ENCODE results near the gene NVL.

NVL gene

DNA sequence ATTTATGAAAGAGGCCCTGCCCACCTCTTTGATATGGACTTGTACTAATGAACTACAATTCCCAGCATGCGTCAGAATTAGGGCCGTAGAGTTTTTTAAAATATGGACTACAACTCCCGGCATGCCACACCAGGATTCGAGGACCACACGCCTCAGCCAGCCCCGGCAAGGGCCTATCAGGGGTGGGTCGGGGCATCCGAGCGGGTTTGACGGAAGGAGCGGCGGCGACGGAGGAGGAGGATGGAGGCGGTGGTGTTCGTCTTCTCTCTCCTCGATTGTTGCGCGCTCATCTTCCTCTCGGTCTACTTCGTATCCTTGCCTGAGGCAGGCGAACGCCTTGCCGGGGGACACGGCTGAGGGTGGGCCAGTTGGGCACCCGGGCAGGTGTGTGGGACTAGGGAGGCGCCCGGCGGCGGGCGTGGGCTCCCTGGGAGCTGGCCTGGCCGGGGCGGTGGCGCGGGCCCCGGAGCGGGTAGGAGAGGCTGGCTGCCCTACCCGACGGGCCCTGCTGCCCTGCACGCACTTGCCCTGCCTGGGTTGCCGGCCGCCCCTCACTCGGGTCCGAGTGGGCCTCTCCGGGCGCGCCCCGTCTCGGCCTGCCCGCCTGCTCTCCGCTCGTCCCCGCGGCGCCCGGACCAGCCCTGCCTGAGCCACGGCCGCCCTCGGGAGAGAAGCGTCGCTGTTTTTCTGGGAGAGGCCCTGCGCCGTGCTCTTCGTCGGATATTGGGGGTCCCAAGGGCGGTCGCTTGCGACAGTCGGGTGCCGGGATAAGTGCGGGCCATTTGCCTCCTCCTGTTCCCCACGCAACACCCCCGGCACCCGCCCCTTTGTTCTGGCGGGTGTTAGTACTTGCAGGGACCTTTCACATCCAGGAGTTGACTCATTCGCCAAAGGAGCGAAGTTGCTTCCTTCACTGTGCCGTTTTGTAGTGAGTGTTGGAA lies 27.0 kb upstream of the NVL start, which contains the start of gene CNIH4:
TSS of gene CNIH4 (plus strand) at position 195 of the 941 bp plus-strand sequence. CDS start at position 241, 46 bp downstream.
- TF ChIP-seq TAF1 (IDR thresholded peaks at IDR 0.05; ENCODE audit: low read depth) (peak; percentile 59), TEAD4 (IDR thresholded peaks at IDR 0.05) (no peak), EGR1 (IDR thresholded peaks at IDR 0.05) (no peak), RAD21 (IDR thresholded peaks at IDR 0.05; ENCODE audit: low read depth) (no peak), TCF12 (IDR thresholded peaks at IDR 0.05; ENCODE audit: low read depth) (peak; percentile 2), CEBPB (IDR thresholded peaks at IDR 0.05) (no peak), FOXM1 (IDR thresholded peaks at IDR 0.05; ENCODE audit: borderline replicate concordance, low read depth) (peak; percentile 98), NFIC (IDR thresholded peaks at IDR 0.05) (no peak), CREB1 (IDR thresholded peaks at IDR 0.05; ENCODE audit: low read depth) (0 out of 2 replicates have a peak, but pooled peaks have one; percentile 42), ZBTB7A (IDR thresholded peaks at IDR 0.05; ENCODE audit: low read depth) (no peak), EP300 (IDR thresholded peaks at IDR 0.05; ENCODE audit: borderline replicate concordance) (no peak), YY1 (IDR thresholded peaks at IDR 0.05; ENCODE audit: low read depth) (peak; percentile 76)
- TF ChIP-seq, protein P1, sequence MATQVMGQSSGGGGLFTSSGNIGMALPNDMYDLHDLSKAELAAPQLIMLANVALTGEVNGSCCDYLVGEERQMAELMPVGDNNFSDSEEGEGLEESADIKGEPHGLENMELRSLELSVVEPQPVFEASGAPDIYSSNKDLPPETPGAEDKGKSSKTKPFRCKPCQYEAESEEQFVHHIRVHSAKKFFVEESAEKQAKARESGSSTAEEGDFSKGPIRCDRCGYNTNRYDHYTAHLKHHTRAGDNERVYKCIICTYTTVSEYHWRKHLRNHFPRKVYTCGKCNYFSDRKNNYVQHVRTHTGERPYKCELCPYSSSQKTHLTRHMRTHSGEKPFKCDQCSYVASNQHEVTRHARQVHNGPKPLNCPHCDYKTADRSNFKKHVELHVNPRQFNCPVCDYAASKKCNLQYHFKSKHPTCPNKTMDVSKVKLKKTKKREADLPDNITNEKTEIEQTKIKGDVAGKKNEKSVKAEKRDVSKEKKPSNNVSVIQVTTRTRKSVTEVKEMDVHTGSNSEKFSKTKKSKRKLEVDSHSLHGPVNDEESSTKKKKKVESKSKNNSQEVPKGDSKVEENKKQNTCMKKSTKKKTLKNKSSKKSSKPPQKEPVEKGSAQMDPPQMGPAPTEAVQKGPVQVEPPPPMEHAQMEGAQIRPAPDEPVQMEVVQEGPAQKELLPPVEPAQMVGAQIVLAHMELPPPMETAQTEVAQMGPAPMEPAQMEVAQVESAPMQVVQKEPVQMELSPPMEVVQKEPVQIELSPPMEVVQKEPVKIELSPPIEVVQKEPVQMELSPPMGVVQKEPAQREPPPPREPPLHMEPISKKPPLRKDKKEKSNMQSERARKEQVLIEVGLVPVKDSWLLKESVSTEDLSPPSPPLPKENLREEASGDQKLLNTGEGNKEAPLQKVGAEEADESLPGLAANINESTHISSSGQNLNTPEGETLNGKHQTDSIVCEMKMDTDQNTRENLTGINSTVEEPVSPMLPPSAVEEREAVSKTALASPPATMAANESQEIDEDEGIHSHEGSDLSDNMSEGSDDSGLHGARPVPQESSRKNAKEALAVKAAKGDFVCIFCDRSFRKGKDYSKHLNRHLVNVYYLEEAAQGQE (IDR thresholded peaks at IDR 0.05; ENCODE audit: low read depth): no peak
- TF ChIP-seq, protein P2, sequence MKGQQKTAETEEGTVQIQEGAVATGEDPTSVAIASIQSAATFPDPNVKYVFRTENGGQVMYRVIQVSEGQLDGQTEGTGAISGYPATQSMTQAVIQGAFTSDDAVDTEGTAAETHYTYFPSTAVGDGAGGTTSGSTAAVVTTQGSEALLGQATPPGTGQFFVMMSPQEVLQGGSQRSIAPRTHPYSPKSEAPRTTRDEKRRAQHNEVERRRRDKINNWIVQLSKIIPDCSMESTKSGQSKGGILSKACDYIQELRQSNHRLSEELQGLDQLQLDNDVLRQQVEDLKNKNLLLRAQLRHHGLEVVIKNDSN (IDR thresholded peaks at IDR 0.05): peak; percentile 57
- TF ChIP-seq, protein P3, sequence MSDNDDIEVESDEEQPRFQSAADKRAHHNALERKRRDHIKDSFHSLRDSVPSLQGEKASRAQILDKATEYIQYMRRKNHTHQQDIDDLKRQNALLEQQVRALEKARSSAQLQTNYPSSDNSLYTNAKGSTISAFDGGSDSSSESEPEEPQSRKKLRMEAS (IDR thresholded peaks at IDR 0.05): peak; percentile 65

DNA sequence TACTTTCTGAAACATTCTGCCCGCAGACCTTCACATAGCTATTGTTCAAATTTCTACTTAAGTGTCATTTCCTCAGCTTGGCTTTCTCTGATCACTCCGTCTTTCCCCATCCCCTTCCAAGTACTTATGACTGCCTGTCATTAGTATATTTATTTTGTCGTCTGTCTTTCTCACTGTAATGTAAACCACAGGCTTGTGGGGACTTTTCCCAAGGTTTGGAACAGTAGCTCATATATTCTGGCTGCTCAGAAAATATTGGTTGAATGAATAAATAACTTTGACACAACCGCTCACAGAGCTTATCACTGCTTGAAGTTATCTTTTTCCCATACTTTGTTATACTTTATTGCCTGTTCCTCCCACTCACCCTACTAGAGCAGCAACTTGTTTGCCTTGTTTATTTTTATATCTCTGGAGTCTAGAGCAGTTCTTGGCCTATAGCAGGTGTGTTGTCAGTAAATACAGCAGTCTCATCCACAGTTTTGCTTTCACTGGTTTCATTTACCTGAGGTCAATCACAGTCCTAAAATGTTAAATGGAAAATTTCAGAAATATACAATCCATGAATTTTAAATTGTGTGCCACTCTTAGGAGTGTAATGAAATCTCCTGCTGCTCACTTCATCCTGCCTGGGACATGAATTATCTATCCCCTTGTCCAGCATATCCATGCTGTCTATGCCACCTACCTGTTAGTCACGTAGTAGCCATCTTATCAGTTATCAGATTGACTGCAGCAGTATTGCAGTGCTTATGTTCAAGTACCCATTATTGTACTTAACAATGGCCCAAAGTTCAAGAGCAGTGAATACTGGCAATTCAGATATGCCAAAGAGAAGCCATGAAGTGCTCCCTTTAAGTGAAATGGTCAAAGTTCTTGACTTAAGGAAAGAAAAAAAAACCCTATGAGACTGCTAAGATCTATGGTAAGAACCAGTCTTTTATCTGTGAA lies 24.3 kb upstream of the NVL start:
- no peak for TF ChIP-seq FOXM1 (IDR thresholded peaks at IDR 0.05; ENCODE audit: borderline replicate concordance, low read depth)

DNA sequence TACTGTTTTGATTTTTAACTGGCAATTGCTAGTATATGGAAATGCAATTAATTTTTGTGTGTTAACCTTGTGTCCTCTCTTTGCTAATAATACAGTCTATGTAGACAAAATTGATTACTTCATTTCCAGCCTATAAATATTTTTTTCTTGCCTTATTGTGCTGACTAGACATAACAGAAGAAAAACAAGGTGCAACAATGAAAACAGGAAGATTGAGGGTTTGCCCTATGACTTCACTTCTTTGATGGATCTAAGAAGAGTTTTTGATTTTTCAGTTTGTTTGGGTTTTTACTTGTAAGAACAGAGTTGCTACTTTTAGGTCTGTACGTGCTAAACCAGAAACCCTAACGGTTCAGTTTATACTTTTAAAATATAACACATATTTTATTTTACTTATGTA lies 18.2 kb upstream of the NVL start:
- no peak for TF ChIP-seq CEBPB (IDR thresholded peaks at IDR 0.05)
- no peak for TF ChIP-seq EP300 (IDR thresholded peaks at IDR 0.05; ENCODE audit: borderline replicate concordance)

DNA sequence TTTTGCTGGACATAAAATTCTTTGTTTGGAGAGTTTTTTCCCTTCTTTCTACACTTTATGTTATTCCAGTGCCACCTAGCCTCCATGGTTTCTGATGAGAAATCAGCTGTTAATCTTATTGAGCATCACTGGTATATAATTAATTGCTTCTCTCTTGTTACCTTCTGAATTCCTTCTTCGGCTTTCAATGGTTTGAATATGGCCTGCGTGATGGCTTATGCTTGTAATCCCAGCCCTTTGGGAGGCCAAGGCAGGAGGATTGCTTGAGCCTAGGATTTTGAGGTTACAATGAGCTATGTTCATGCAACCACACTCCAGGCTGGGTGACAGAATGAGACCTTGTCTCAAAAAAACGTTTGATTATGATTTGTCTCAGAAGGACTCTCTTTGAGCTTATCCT lies 13.7 kb upstream of the NVL start:
- TF ChIP-seq, protein P2 (IDR thresholded peaks at IDR 0.05): no peak
- TF ChIP-seq ZBTB7A (IDR thresholded peaks at IDR 0.05; ENCODE audit: low read depth): no peak
- no peak for TF ChIP-seq TAF1 (IDR thresholded peaks at IDR 0.05; ENCODE audit: low read depth)
- no peak for TF ChIP-seq FOXM1 (IDR thresholded peaks at IDR 0.05; ENCODE audit: borderline replicate concordance, low read depth)
- no peak for TF ChIP-seq EGR1 (IDR thresholded peaks at IDR 0.05)
- no peak for TF ChIP-seq RAD21 (IDR thresholded peaks at IDR 0.05; ENCODE audit: low read depth)
- TF ChIP-seq NFIC (IDR thresholded peaks at IDR 0.05): no peak
- no peak for TF ChIP-seq TEAD4 (IDR thresholded peaks at IDR 0.05)
- TF ChIP-seq, protein P3 (IDR thresholded peaks at IDR 0.05): no peak
- no peak for TF ChIP-seq EP300 (IDR thresholded peaks at IDR 0.05; ENCODE audit: borderline replicate concordance)
- no peak for TF ChIP-seq YY1 (IDR thresholded peaks at IDR 0.05; ENCODE audit: low read depth)
- no peak for TF ChIP-seq TCF12 (IDR thresholded peaks at IDR 0.05; ENCODE audit: low read depth)

DNA sequence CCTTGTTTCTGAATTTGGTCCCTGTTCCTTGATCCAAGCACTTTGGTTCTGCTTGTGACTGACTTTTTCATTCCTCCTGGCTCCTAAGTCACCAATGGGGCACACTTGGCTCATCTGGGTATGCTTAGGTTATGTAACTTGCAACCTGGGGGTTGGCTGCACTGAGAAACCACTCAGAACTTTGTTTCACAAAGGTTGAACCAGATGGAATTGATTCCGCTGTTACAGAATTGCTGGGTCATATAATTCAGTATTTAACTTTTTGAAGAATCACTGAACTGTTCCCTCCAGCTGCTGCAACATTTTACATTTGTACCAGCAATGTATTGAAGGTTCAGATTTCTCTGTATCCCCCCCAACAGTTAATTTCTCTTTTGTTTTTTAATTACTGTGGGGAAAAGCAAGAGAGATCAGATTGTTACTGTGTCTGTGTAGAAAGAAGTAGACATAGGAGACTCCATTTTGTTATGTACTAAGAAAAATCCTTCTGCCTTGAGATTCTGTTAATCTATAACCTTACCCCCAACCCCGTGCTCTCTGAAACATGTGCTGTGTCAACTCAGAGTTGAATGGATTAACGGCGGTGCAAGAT lies 9.6 kb upstream of the NVL start:
- no peak for TF ChIP-seq FOXM1 (IDR thresholded peaks at IDR 0.05; ENCODE audit: borderline replicate concordance, low read depth)
- no peak for TF ChIP-seq TCF12 (IDR thresholded peaks at IDR 0.05; ENCODE audit: low read depth)
- no peak for TF ChIP-seq EGR1 (IDR thresholded peaks at IDR 0.05)
- no peak for TF ChIP-seq YY1 (IDR thresholded peaks at IDR 0.05; ENCODE audit: low read depth)
- no peak for TF ChIP-seq RAD21 (IDR thresholded peaks at IDR 0.05; ENCODE audit: low read depth)
- no peak for TF ChIP-seq TEAD4 (IDR thresholded peaks at IDR 0.05)
- no peak for TF ChIP-seq TAF1 (IDR thresholded peaks at IDR 0.05; ENCODE audit: low read depth)
- no peak for TF ChIP-seq NFIC (IDR thresholded peaks at IDR 0.05)
- no peak for TF ChIP-seq CREB1 (IDR thresholded peaks at IDR 0.05; ENCODE audit: low read depth)
- no peak for TF ChIP-seq ZBTB7A (IDR thresholded peaks at IDR 0.05; ENCODE audit: low read depth)
- TF ChIP-seq, protein P2 (IDR thresholded peaks at IDR 0.05): no peak
- TF ChIP-seq, protein P3 (IDR thresholded peaks at IDR 0.05): no peak
- TF ChIP-seq CEBPB (IDR thresholded peaks at IDR 0.05): no peak
- TF ChIP-seq, protein P1 (IDR thresholded peaks at IDR 0.05; ENCODE audit: low read depth): no peak
- no peak for TF ChIP-seq EP300 (IDR thresholded peaks at IDR 0.05; ENCODE audit: borderline replicate concordance)

Data from Ishikawa (cell line).